Activated CD4-positive, alpha-beta T cell treated with anti-CD3 and anti-CD28 coated beads, Interleukin-2, amount 10 ng/mL, durations not matched to agents 7 days and 5 days (primary cell): ENCODE data around the gene GLTPD2. TPM values are rescaled to one million over a fixed set of nuclear protein-coding genes. Genes with fewer than 3 reads are reported as not detected.

Experiments
- CTCF ChIA-PET: fragments of 350-600 bp; sonication (Branson Sonifier 250); formaldehyde crosslinking; loops from one replicate; lab custom pipeline; 2021; ENCODE audit warnings: antibody characterized with exemption; lab: Charles Lee
- POLR2A ChIA-PET: fragments of 350-600 bp; sonication (Branson Sonifier 250); formaldehyde crosslinking; loops from one replicate; lab custom pipeline; 2021; ENCODE audit warnings: antibody characterized with exemption; lab: Charles Lee
- DNase-seq: peaks from one replicate; pipeline ENCODE4 v3.0.0-alpha.2; 2020
- H3K27ac Mint-ChIP-seq: one replicate; pipeline ENCODE4 v1.8.0; 2021; ENCODE audit warnings: mild to moderate bottlenecking, moderate library complexity, mixed read lengths
- H3K27me3 Mint-ChIP-seq: one replicate; pipeline ENCODE4 v1.8.0; 2021; ENCODE audit warnings: mixed read lengths
- H3K36me3 Mint-ChIP-seq: one replicate; pipeline ENCODE4 v1.8.0; 2021; ENCODE audit warnings: low read depth, mixed read lengths
- H3K4me1 Mint-ChIP-seq: one replicate; pipeline ENCODE4 v1.8.0; 2021; ENCODE audit warnings: mixed read lengths
- H3K4me3 Mint-ChIP-seq: one replicate; pipeline ENCODE4 v1.8.0; 2021; ENCODE audit warnings: mild to moderate bottlenecking, moderate library complexity, mixed read lengths
- H3K9me3 Mint-ChIP-seq: one replicate; pipeline ENCODE4 v1.8.0; 2021; ENCODE audit warnings: mixed read lengths
- total RNA-seq, 2 experiments: library from RNA; stranded (reverse); gene quantifications; one replicate each; pipeline ENCODE4 v1.2.3, GENCODE V29; 2021

GLTPD2 gene
- not detected for total RNA-seq

- Mint-ChIP-seq H3K4me3 (peak within 1 kb of the TSS; percentile 62), H3K27me3 (peaks cover 47% of the 10 kb centered on the region), H3K27ac (peak within 1 kb of the TSS; percentile 52), H3K4me1 (peaks cover 33% of the 10 kb centered on the region), H3K9me3 (no peaks in the 10 kb centered on the region), H3K36me3 (no peaks in the 10 kb centered on the region)
- CTCF ChIA-PET: interaction anchor here (0.6 to 2.4 kb wide), 36 partner anchors 9 to 1065 kb away, joined by 3 to 20 read pairs (median 4); partner anchors contain the start of genes ARRB2, C17orf107, CHRNE and CXCL16
- no peak for DNase-seq
- POLR2A ChIA-PET: interaction anchor here (0.5 kb wide), 1 partner anchor 259 kb away, joined by 6 read pairs; no protein-coding TSS in a partner anchor
Measured at GRCh38 chr17:4788807-4789700, at the start of gene GLTPD2. TSS of gene GLTPD2 (plus strand) at chr17:4788964. CDS start at chr17:4789012, 48 bp downstream.

- peak; percentile 51 for DNase-seq
- Mint-ChIP-seq H3K36me3 (peaks cover 6% of the 10 kb centered on the region), H3K4me3 (peak within 1 kb of the TSS; percentile 72), H3K27ac (peak within 1 kb of the TSS; percentile 87), H3K4me1 (peaks cover 24% of the 10 kb centered on the region), H3K27me3 (peaks cover 40% of the 10 kb centered on the region), H3K9me3 (no peaks in the 10 kb centered on the region)
- ChIA-PET CTCF (interaction anchor here (2.3 kb wide), 1 partner anchor 51 kb away, joined by 7 read pairs; no protein-coding TSS in a partner anchor), POLR2A (no interaction called here)
Measured at GRCh38 chr17:4739122-4740024, 49.4 kb upstream of the GLTPD2 start, which contains the start of the genes CXCL16 and ZMYND15. TSS of gene CXCL16 (minus strand) at chr17:4739928. CDS start at chr17:4739339, 589 bp downstream. TSS of gene ZMYND15 (plus strand) at chr17:4739833. CDS start at chr17:4740549, 716 bp downstream.

GRCh38 chr17:4740025-4740351, 48.8 kb upstream of the GLTPD2 start:
- no peak for DNase-seq
- ChIA-PET CTCF (no interaction called here), POLR2A (no interaction called here)
- peak overlapping the region; percentile 19 for H3K27ac Mint-ChIP-seq
- H3K9me3 Mint-ChIP-seq: no peaks in the 10 kb centered on the region
- H3K27me3 Mint-ChIP-seq: peaks cover 42% of the 10 kb centered on the region
- peak overlapping the region; percentile 71 for H3K4me3 Mint-ChIP-seq
- peaks cover 24% of the 10 kb centered on the region for H3K4me1 Mint-ChIP-seq
- H3K36me3 Mint-ChIP-seq: peaks cover 6% of the 10 kb centered on the region

GRCh38 chr17:4740584-4740983, 48.2 kb upstream of the GLTPD2 start:
- Mint-ChIP-seq H3K36me3 (peaks cover 6% of the 10 kb centered on the region), H3K4me3 (peak overlapping the region; percentile 71), H3K4me1 (peaks cover 27% of the 10 kb centered on the region), H3K9me3 (no peaks in the 10 kb centered on the region), H3K27me3 (peaks cover 45% of the 10 kb centered on the region), H3K27ac (no peak overlapping the region)
- DNase-seq: no peak
- ChIA-PET CTCF (no interaction called here), POLR2A (no interaction called here)

DNA sequence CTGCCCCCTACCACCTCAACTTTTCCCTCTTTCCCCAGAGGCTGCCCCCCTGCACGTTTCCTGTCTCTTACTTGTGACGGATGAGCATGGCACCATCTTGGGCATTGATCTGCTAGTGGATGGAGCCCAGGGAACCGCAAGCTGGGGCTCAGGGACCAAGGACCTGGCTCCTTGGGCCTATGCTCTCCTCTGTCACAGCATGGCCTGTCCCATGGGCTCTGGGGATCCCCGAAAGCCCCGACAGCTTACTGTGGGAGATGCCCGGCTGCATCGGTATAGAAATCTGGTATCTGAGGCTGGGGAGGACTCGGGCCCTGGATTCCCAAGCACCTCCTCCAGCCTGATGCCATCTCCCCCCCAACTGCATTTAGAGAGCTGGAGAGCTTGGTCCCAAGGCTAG, 47.2 kb upstream of the GLTPD2 start:
- H3K4me3 Mint-ChIP-seq: peak overlapping the region; percentile 36
- ChIA-PET POLR2A (no interaction called here), CTCF (interaction anchor here (0.7 kb wide), 1 partner anchor 48 kb away, joined by 3 read pairs; no protein-coding TSS in a partner anchor)
- peaks cover 6% of the 10 kb centered on the region for H3K36me3 Mint-ChIP-seq
- no peaks in the 10 kb centered on the region for H3K9me3 Mint-ChIP-seq
- peaks cover 41% of the 10 kb centered on the region for H3K27me3 Mint-ChIP-seq
- H3K4me1 Mint-ChIP-seq: peaks cover 27% of the 10 kb centered on the region
- no peak for DNase-seq
- H3K27ac Mint-ChIP-seq: no peak overlapping the region

- Mint-ChIP-seq H3K4me1 (peaks cover 29% of the 10 kb centered on the region), H3K27me3 (peaks cover 38% of the 10 kb centered on the region), H3K9me3 (no peaks in the 10 kb centered on the region), H3K4me3 (no peak overlapping the region), H3K36me3 (peaks cover 8% of the 10 kb centered on the region), H3K27ac (no peak overlapping the region)
- ChIA-PET CTCF (interaction anchor here (0.7 kb wide), 1 partner anchor 47 kb away, joined by 3 read pairs; no protein-coding TSS in a partner anchor), POLR2A (no interaction called here)
- DNase-seq: no peak
Measured at GRCh38 chr17:4742133-4742532, 46.6 kb upstream of the GLTPD2 start.

DNA sequence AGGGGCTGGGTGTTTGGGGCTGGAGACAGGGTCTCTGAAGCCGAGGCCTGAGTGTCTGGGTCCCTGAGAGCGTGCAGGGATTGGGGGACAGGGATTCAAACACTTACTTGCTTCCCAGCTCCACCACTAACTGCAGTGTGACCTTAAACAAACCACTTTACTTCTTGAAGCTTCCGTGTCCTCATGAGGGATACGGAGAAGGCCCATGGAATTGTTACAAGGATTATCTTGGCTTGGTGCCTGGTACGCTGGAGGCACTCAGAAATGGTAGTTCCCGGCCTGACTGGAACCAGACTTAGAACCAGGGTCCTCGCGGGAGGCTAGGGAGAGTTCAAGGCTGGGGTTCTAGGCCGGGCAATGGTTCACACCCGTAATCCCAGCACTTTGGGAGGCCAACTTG, 46.1 kb upstream of the GLTPD2 start:
- Mint-ChIP-seq H3K27ac (no peak overlapping the region), H3K4me1 (peaks cover 32% of the 10 kb centered on the region), H3K4me3 (no peak overlapping the region), H3K36me3 (peaks cover 8% of the 10 kb centered on the region), H3K9me3 (no peaks in the 10 kb centered on the region), H3K27me3 (peaks cover 38% of the 10 kb centered on the region)
- ChIA-PET CTCF (interaction anchor here (2.5 kb wide), 1 partner anchor 48 kb away, joined by 8 read pairs; no protein-coding TSS in a partner anchor), POLR2A (no interaction called here)
- DNase-seq: no peak

- Mint-ChIP-seq H3K4me1 (peaks cover 35% of the 10 kb centered on the region), H3K27ac (no peak overlapping the region), H3K4me3 (no peak overlapping the region), H3K36me3 (peaks cover 8% of the 10 kb centered on the region), H3K9me3 (no peaks in the 10 kb centered on the region), H3K27me3 (peaks cover 36% of the 10 kb centered on the region)
- ChIA-PET CTCF (interaction anchor here (2.5 kb wide), 1 partner anchor 47 kb away, joined by 8 read pairs; no protein-coding TSS in a partner anchor), POLR2A (no interaction called here)
- DNase-seq: no peak
Measured at GRCh38 chr17:4743216-4743615, 45.5 kb upstream of the GLTPD2 start.

GRCh38 chr17:4743898-4744297, 44.9 kb upstream of the GLTPD2 start:
- peaks cover 29% of the 10 kb centered on the region for H3K27me3 Mint-ChIP-seq
- CTCF ChIA-PET: interaction anchor here (1.0 to 2.5 kb wide), 3 partner anchors 12 to 46 kb away, joined by 3 to 8 read pairs (median 7); no protein-coding TSS in a partner anchor
- no peak overlapping the region for H3K27ac Mint-ChIP-seq
- peaks cover 2% of the 10 kb centered on the region for H3K36me3 Mint-ChIP-seq
- no peak overlapping the region for H3K4me3 Mint-ChIP-seq
- H3K4me1 Mint-ChIP-seq: peaks cover 35% of the 10 kb centered on the region
- POLR2A ChIA-PET: no interaction called here
- H3K9me3 Mint-ChIP-seq: no peaks in the 10 kb centered on the region
- no peak for DNase-seq

DNA sequence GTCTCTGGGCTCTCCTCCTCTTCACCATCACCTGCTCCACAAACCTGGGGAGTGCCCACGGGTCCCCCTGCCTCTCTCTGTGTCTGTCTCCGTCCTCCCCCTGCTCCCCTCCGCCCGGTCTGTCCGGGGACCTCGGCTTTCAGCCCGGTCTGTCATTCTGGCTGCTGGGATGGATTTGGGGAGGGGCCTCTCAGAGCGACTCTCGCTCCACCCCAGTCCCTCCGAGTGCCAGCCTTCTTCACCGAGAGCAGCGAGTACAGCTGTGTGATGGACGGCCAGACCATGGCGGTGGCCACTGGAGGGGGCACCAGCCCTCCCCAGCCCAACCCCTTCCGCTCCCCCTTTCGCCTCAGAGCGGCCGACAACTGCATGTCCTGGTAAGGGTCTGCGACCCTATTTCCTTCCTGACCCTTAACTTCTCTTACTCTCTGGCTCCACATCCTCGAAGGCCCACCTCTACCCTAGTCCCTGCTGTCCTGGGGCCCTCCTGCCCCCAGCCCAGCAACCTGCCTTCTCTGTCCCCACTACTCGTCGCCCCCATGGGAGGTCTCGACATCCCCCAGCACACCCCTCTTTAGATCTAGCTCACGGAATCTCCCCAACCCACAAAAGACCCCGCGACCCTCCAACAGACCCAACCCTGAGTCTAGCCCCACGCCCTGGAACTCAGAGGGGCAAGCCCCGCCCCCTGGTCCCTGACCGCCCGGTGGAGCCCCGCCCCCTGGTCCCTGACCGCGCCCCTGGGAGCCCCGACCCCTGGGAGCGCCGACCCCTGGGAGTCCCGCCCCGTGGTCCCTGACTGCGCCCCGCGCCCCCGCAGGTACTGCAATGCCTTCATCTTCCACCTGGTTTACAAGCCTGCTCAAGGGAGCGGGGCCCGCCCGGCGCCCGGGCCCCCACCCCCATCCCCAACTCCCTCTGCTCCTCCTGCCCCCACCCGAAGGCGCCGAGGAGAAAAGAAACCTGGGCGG, 43.5 kb upstream of the GLTPD2 start:
- ChIA-PET CTCF (interaction anchor here (0.5 to 2.5 kb wide), 2 partner anchors 45 to 159 kb away, joined by 3 to 8 read pairs; no protein-coding TSS in a partner anchor), POLR2A (no interaction called here)
- Mint-ChIP-seq H3K9me3 (no peaks in the 10 kb centered on the region), H3K4me3 (no peak overlapping the region), H3K27ac (no peak overlapping the region), H3K4me1 (peaks cover 30% of the 10 kb centered on the region), H3K36me3 (peaks cover 2% of the 10 kb centered on the region), H3K27me3 (peaks cover 27% of the 10 kb centered on the region)
- no peak for DNase-seq

- Mint-ChIP-seq H3K4me3 (peak overlapping the region; percentile 35), H3K27ac (peak overlapping the region; percentile 70), H3K9me3 (no peaks in the 10 kb centered on the region), H3K4me1 (peaks cover 29% of the 10 kb centered on the region), H3K36me3 (peaks cover 2% of the 10 kb centered on the region), H3K27me3 (peaks cover 17% of the 10 kb centered on the region)
- ChIA-PET POLR2A (no interaction called here), CTCF (interaction anchor here (0.6 kb wide), 1 partner anchor 154 kb away, joined by 3 read pairs; no protein-coding TSS in a partner anchor)
- peak; percentile 60 for DNase-seq
Measured at GRCh38 chr17:4747847-4748246, 40.9 kb upstream of the GLTPD2 start.
